Karpas-422 (cell line): Measurements from ENCODE around the gene SERPINB7. TPM values are rescaled to one million over a fixed set of nuclear protein-coding genes. Genes with fewer than 3 reads are reported as not detected.

Source experiments
- total RNA-seq: library from RNA; depleted of rRNA; stranded (reverse); fragments of >200 nt; shearing (Covaris generic); gene quantifications from 2 replicates; pipeline ENCODE4 v1.2.3, GENCODE V29; 2014; ENCODE audit warnings: low replicate concordance; rRNA removed

Gene SERPINB7
- total RNA-seq, 1 experiment from 2014 or later = 2.8 TPM

Other genes starting within 250 kb of the SERPINB7 start
- gene SERPINB12, start 233.0 kb upstream of the SERPINB7 start, total RNA-seq = not detected in 2 replicates
- not detected in 2 replicates for gene SERPINB13, start 188.1 kb upstream of the SERPINB7 start, total RNA-seq
- not detected in 2 replicates for gene SERPINB4, start 131.2 kb upstream of the SERPINB7 start, total RNA-seq
- not detected in 2 replicates for gene SERPINB3, start 113.5 kb upstream of the SERPINB7 start, total RNA-seq
- not detected in 2 replicates for gene SERPINB11, start 72.5 kb upstream of the SERPINB7 start, total RNA-seq
- not detected in 2 replicates for gene SERPINB2, start 112.3 kb downstream of the SERPINB7 start, total RNA-seq
- not detected in 2 replicates for gene SERPINB10, start 132.5 kb downstream of the SERPINB7 start, total RNA-seq
- gene HMSD, start 173.9 kb downstream of the SERPINB7 start, total RNA-seq = not detected in 2 replicates
- gene SERPINB8, start 194.7 kb downstream of the SERPINB7 start, total RNA-seq = 4.0 and 4.1 TPM in 2 replicates